OCI-LY7 (cell line): ENCODE data around the gene CCDC174. TPM values are rescaled to one million over a fixed set of nuclear protein-coding genes. Genes with fewer than 3 reads are reported as not detected.

ENCODE experiments used
- BruUV-seq: library from RNA; stranded (reverse); fragments of 400-500 nt; replicated peaks from 2 replicates; lab custom pipeline; 2021; lab: Mats Ljungman, UMichigan
- CTCF ChIA-PET: fragments of 300-600 bp; sonication (Branson Sonifier 250); formaldehyde crosslinking; loops from one replicate; lab custom pipeline; 2022; ENCODE audit warnings: antibody characterized with exemption; ENCODE audit not compliant: unreplicated experiment; lab: Charles Lee
- POLR2A ChIA-PET: fragments of 300-600 bp; sonication (Branson Sonifier 250); formaldehyde crosslinking; loops from one replicate; lab custom pipeline; 2022; ENCODE audit warnings: antibody characterized with exemption; lab: Charles Lee
- DNase-seq: peaks from one replicate; pipeline ENCODE4 v3.0.0-alpha.2; 2015; ENCODE audit warnings: low spot score
- H2AFZ ChIP-seq: fragments of 200-600 bp; sonication (generic), shearing (Covaris generic); 2 replicates; pipeline ENCODE4 v1.6.1; 2014; ENCODE audit warnings: mild to moderate bottlenecking, antibody characterized with exemption, low read length, moderate library complexity
- H3K27ac ChIP-seq: fragments of 200-600 bp; sonication (generic); 2 replicates; pipeline ENCODE4 v1.5.1; 2014; ENCODE audit warnings: mixed run types, low read depth, mild to moderate bottlenecking, moderate library complexity, low read length, inconsistent platforms; ENCODE audit not compliant: poor library complexity, severe bottlenecking
- H3K36me3 ChIP-seq: fragments of 200-600 bp; sonication (generic); 2 replicates; pipeline ENCODE4 v1.6.1; 2014; ENCODE audit warnings: mild to moderate bottlenecking, antibody characterized with exemption, low read length, moderate library complexity, mixed read lengths; ENCODE audit not compliant: insufficient read depth
- H3K4me1 ChIP-seq: fragments of 200-600 bp; sonication (generic); 2 replicates; pipeline ENCODE4 v1.5.1; 2014; ENCODE audit warnings: mild to moderate bottlenecking, low read length; ENCODE audit not compliant: insufficient read depth, poor library complexity, severe bottlenecking
- H3K4me2 ChIP-seq: fragments of 200-600 bp; sonication (generic); 2 replicates; pipeline ENCODE4 v1.6.1; 2014; ENCODE audit warnings: mild to moderate bottlenecking, low read length
- H3K4me3 ChIP-seq: fragments of 200-600 bp; sonication (generic); 2 replicates; pipeline ENCODE4 v1.5.1; 2014; ENCODE audit warnings: mild to moderate bottlenecking, low read depth, low read length; ENCODE audit not compliant: poor library complexity, severe bottlenecking
- H3K79me2 ChIP-seq: fragments of 200-600 bp; sonication (generic); 2 replicates; pipeline ENCODE4 v1.6.1; 2016; ENCODE audit warnings: low read depth, mild to moderate bottlenecking, low read length, moderate library complexity, mixed read lengths; ENCODE audit not compliant: insufficient read depth
- H3K9me2 ChIP-seq: fragments of 200-600 bp; sonication (generic); 2 replicates; pipeline ENCODE4 v1.6.1; 2016; ENCODE audit warnings: mild to moderate bottlenecking, low read length, mixed read lengths; ENCODE audit not compliant: insufficient read depth
- H3K9me3 ChIP-seq: fragments of 200-600 bp; sonication (generic); 2 replicates; pipeline ENCODE4 v1.6.1; 2014; ENCODE audit warnings: mild to moderate bottlenecking, mixed run types, low read length, mixed read lengths
- H4K20me1 ChIP-seq: fragments of 200-600 bp; sonication (generic); 2 replicates; pipeline ENCODE4 v1.6.1; 2014; ENCODE audit warnings: mild to moderate bottlenecking, antibody characterized with exemption, low read length, moderate library complexity, mixed read lengths; ENCODE audit not compliant: insufficient read depth
- EZH2phosphoT487 ChIP-seq: fragments of 200-600 bp; sonication (generic); IDR thresholded peaks from 2 replicates; pipeline ENCODE4 v1.6.1; 2018; ENCODE audit warnings: low read depth, borderline replicate concordance, mild to moderate bottlenecking, mixed run types, antibody characterized with exemption, low read length, moderate library complexity, mixed read lengths
- intact Hi-C: fragments of 100-400 bp; cut with micrococcal nuclease; formaldehyde crosslinking; loops from one replicate; pipeline ENCODE4 v1.10.0; 2022; ENCODE audit not compliant: unreplicated experiment
- total RNA-seq, 2 experiments: library from RNA; depleted of rRNA in 1 of 2; stranded (reverse); fragments of >200 nt in 1 of 2; shearing (Covaris generic) in 1 of 2; gene quantifications; 2 replicates each; pipeline ENCODE4 v1.2.3, GENCODE V29; 2014 to 2022
- TF ChIP-seq, protein P1 (sequence below): fragments of 200-600 bp; sonication (generic); conservative IDR thresholded peaks from 2 replicates; pipeline ENCODE4 v1.5.1; 2014; ENCODE audit warnings: mild to moderate bottlenecking, antibody characterized with exemption, low read length, moderate library complexity, mixed read lengths

Gene CCDC174
- total RNA-seq, 2 experiments from 2014 or later, result 11.2 to 22.7 TPM

DNA sequence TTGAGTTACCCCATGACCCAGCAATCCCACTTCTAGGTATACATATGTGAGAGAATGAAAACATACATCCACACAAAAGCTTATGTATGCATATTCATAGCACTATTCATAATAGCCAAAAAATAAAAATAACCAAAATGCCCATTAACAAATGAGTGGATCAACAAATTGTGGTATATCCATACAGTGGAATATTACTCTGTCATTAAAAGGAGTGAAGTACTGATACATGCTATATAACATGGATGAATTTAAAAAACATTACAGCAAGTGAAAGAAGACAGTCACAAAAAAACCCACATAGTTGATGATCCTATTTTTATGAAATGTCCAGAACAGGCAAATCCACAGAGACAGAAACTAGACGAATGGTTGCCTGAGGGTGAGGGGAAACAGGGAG, 28.6 kb downstream of the CCDC174 start:
- BruUV-seq, result no TSS peak
- CTCF ChIA-PET, result no interaction called here

GRCh38 chr3:14680716-14681115, 29.2 kb downstream of the CCDC174 start:
- H3K4me1 ChIP-seq, result peaks cover 19% of the 10 kb centered on the region
- no peak overlapping the region for H2AFZ ChIP-seq
- no peak for TF ChIP-seq EZH2phosphoT487
- TF ChIP-seq, protein P1, sequence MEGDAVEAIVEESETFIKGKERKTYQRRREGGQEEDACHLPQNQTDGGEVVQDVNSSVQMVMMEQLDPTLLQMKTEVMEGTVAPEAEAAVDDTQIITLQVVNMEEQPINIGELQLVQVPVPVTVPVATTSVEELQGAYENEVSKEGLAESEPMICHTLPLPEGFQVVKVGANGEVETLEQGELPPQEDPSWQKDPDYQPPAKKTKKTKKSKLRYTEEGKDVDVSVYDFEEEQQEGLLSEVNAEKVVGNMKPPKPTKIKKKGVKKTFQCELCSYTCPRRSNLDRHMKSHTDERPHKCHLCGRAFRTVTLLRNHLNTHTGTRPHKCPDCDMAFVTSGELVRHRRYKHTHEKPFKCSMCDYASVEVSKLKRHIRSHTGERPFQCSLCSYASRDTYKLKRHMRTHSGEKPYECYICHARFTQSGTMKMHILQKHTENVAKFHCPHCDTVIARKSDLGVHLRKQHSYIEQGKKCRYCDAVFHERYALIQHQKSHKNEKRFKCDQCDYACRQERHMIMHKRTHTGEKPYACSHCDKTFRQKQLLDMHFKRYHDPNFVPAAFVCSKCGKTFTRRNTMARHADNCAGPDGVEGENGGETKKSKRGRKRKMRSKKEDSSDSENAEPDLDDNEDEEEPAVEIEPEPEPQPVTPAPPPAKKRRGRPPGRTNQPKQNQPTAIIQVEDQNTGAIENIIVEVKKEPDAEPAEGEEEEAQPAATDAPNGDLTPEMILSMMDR, result no peak
- H3K4me3 ChIP-seq, result no peak overlapping the region
- no peaks in the 10 kb centered on the region for H3K9me2 ChIP-seq
- DNase-seq, result no peak
- ChIA-PET CTCF (no interaction called here), POLR2A (interaction anchor here (0.5 kb wide), 1 partner anchor 25 kb away, joined by 3 read pairs; no protein-coding TSS in a partner anchor)
- H3K27ac ChIP-seq, result no peak overlapping the region
- H3K36me3 ChIP-seq, result peaks cover 7% of the 10 kb centered on the region
- intact Hi-C loops, result loop anchor here (10.0 kb wide), 4 partner anchors 276 to 1694 kb away; partner anchors contain the start of gene SLC6A6
- BruUV-seq, result no TSS peak
- peaks cover 16% of the 10 kb centered on the region; the same call in 1 of the 2 replicates for H3K9me3 ChIP-seq
- H4K20me1 ChIP-seq, result no peaks in the 10 kb centered on the region
- no peak overlapping the region for H3K4me2 ChIP-seq
- no peaks in the 10 kb centered on the region for H3K79me2 ChIP-seq

More for the DNA sequence above, 28.6 kb downstream of the CCDC174 start:
- Histone ChIP-seq H3K9me2 (no peaks in the 10 kb centered on the region), H2AFZ (no peak overlapping the region), H4K20me1 (no peaks in the 10 kb centered on the region), H3K79me2 (no peaks in the 10 kb centered on the region), H3K9me3 (peaks cover 16% of the 10 kb centered on the region; the same call in 1 of the 2 replicates), H3K4me2 (no peak overlapping the region), H3K4me1 (peaks cover 13% of the 10 kb centered on the region), H3K4me3 (no peak overlapping the region), H3K36me3 (peaks cover 9% of the 10 kb centered on the region), H3K27ac (no peak overlapping the region)
- TF ChIP-seq, protein P1, result no peak
- TF ChIP-seq EZH2phosphoT487, result no peak
- POLR2A ChIA-PET, result no interaction called here
- DNase-seq, result no peak
- intact Hi-C loops, result loop anchor here (10.0 kb wide), 4 partner anchors 275 to 1695 kb away; partner anchors contain the start of gene SLC6A6

DNA sequence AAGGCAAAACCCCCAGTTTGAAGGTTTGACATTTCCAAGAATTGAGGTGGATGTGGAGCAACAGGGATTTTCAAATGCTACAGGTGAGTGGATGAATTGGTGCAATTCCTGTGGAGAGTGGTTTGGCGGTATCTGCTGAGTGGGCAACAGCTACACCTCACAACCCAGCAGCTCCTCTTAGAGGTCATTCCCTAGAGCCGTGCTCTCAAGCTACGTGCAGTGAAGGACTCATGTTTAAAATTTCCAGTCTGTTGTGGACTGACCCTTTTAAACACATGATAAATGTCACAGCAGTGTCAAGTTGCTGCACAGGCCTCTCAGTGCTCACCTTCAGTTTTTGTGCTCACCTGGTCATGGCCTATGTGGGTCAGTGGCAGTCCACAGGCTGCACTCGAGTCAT, 32.9 kb downstream of the CCDC174 start:
- no peaks in the 10 kb centered on the region for H3K9me2 ChIP-seq
- H3K4me1 ChIP-seq, result peaks cover 50% of the 10 kb centered on the region
- H4K20me1 ChIP-seq, result no peaks in the 10 kb centered on the region
- intact Hi-C loops, result loop anchor here (10.0 kb wide), 4 partner anchors 280 to 1690 kb away; partner anchors contain the start of gene SLC6A6
- H3K27ac ChIP-seq, result no peak overlapping the region
- ChIA-PET POLR2A (interaction anchor here (0.7 to 1.0 kb wide), 2 partner anchors 11 to 93 kb away, joined by 3 to 4 read pairs; no protein-coding TSS in a partner anchor), CTCF (no interaction called here)
- no peak for DNase-seq
- no peaks in the 10 kb centered on the region for H3K79me2 ChIP-seq
- H3K4me3 ChIP-seq, result no peak overlapping the region
- H3K36me3 ChIP-seq, result peaks cover 7% of the 10 kb centered on the region
- no peak for TF ChIP-seq EZH2phosphoT487
- TF ChIP-seq, protein P1, result no peak
- H3K9me3 ChIP-seq, result peaks cover 16% of the 10 kb centered on the region; the same call in 1 of the 2 replicates
- H2AFZ ChIP-seq, result no peak overlapping the region
- no TSS peak for BruUV-seq
- H3K4me2 ChIP-seq, result no peak overlapping the region
